Thoracic aorta (tissue), 2 donors: ENCODE results near the gene ZNF609. TPM values are rescaled to one million over a fixed set of nuclear protein-coding genes. Genes with fewer than 3 reads are reported as not detected.

Experiments used
- ATAC-seq: fragments of 150-250 bp; one replicate; pipeline ENCODE4 v1.8.0; 2017; ENCODE audit warnings: low read depth; ENCODE audit not compliant: insufficient number of reproducible peaks, low FRiP score
- DNase-seq: peaks from one replicate; pipeline ENCODE4 v3.0.0-alpha.2; 2020; ENCODE audit warnings: low spot score
- H3K27ac ChIP-seq, 2 donors: fragments of 200-600 bp; sonication (generic); 1 replicate in 1 of 2; 2 replicates in 1 of 2; pipeline ENCODE4 v1.5.1; 2016; ENCODE audit warnings: mild to moderate bottlenecking in 2 of 2, moderate library complexity in 2 of 2
- H3K27me3 ChIP-seq: fragments of 200-600 bp; sonication (generic); replicated peaks from 2 replicates; pipeline ENCODE4 v1.6.0; 2016; ENCODE audit warnings: mild to moderate bottlenecking; ENCODE audit not compliant: insufficient read depth
- H3K36me3 ChIP-seq: fragments of 200-600 bp; sonication (generic); one replicate; pipeline ENCODE4 v1.5.1; 2016
- H3K4me1 ChIP-seq, 2 donors: fragments of 200-600 bp; sonication (generic); 1 replicate in 1 of 2; 2 replicates in 1 of 2; pipeline versions ENCODE4 v1.5.1 to v1.6.0; 2016; ENCODE audit warnings: low read depth in 2 of 2, mild to moderate bottlenecking in 1 of 2; ENCODE audit not compliant: control insufficient read depth in 1 of 2
- H3K4me3 ChIP-seq: fragments of 200-600 bp; sonication (generic); 2 replicates; pipeline ENCODE4 v1.5.1; 2016; ENCODE audit warnings: mild to moderate bottlenecking
- H3K9me3 ChIP-seq: fragments of 200-600 bp; sonication (generic); 2 replicates; pipeline ENCODE4 v1.5.1; 2016
- total RNA-seq, 2 donors: library from RNA; depleted of rRNA; stranded (reverse); fragments of >200 nt; gene quantifications; one replicate each; pipeline versions ENCODE4 v1.1.0 to v1.2.3, GENCODE V29; 2016
- TF ChIP-seq, protein P1 (sequence below): fragments of 200-600 bp; sonication (generic); IDR thresholded peaks from one replicate; pipeline ENCODE4 v1.5.1; 2019; ENCODE audit warnings: antibody characterized with exemption

The ZNF609 gene
- total RNA-seq, 2 donors from 2014 or later, result 25.2 to 38.8 TPM

GRCh38 chr15:64528871-64529270 is 68.5 kb downstream of the ZNF609 start:
- Histone ChIP-seq H3K4me3 (no peak overlapping the region), H3K4me1 (no peaks in the 10 kb centered on the region), H3K27me3 (no peaks in the 10 kb centered on the region), H3K9me3 (no peaks in the 10 kb centered on the region), H3K27ac (no peak overlapping the region), H3K36me3 (no peaks in the 10 kb centered on the region)
- DNase-seq (no peak), ATAC-seq (no peak)
- TF ChIP-seq, protein P1, sequence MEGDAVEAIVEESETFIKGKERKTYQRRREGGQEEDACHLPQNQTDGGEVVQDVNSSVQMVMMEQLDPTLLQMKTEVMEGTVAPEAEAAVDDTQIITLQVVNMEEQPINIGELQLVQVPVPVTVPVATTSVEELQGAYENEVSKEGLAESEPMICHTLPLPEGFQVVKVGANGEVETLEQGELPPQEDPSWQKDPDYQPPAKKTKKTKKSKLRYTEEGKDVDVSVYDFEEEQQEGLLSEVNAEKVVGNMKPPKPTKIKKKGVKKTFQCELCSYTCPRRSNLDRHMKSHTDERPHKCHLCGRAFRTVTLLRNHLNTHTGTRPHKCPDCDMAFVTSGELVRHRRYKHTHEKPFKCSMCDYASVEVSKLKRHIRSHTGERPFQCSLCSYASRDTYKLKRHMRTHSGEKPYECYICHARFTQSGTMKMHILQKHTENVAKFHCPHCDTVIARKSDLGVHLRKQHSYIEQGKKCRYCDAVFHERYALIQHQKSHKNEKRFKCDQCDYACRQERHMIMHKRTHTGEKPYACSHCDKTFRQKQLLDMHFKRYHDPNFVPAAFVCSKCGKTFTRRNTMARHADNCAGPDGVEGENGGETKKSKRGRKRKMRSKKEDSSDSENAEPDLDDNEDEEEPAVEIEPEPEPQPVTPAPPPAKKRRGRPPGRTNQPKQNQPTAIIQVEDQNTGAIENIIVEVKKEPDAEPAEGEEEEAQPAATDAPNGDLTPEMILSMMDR, result no peak

- no peaks in the 10 kb centered on the region for H3K36me3 ChIP-seq
- TF ChIP-seq, protein P1, result no peak
- H3K4me3 ChIP-seq, result no peak overlapping the region
- peaks cover 2% of the 10 kb centered on the region in 2 donors for H3K4me1 ChIP-seq
- no peak overlapping the region for H3K27ac ChIP-seq
- ATAC-seq (no peak), DNase-seq (no peak)
- H3K9me3 ChIP-seq, result no peaks in the 10 kb centered on the region
- H3K27me3 ChIP-seq, result no peaks in the 10 kb centered on the region
Measured at GRCh38 chr15:64530472-64530871, 70.1 kb downstream of the ZNF609 start.

DNA sequence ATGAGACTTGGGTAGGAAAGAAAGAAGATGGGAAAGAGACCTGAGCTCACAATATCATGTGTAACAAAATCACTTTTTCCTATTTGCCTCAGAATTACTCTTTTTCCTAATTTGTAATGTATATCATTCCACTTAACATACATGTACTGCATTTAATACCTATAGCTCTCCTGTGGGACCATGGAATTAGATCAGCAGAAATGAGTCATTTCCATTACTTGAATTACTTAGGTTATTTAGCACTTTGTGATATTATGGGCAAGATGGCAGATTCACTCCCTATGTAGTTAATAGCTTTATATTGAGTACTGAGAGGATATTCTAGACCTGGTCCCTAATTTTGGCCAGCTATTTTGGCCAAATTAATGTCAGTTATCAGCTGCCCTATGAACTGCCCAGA is 70.5 kb downstream of the ZNF609 start:
- Histone ChIP-seq H3K4me1 (peaks cover 5 to 7% of the 10 kb centered on the region in 2 donors), H3K9me3 (no peaks in the 10 kb centered on the region), H3K27me3 (no peaks in the 10 kb centered on the region), H3K4me3 (no peak overlapping the region), H3K36me3 (no peaks in the 10 kb centered on the region), H3K27ac (no peak overlapping the region)
- ATAC-seq (no peak), DNase-seq (no peak)
- TF ChIP-seq, protein P1, result no peak

GRCh38 chr15:64532521-64533315 is 72.3 kb downstream of the ZNF609 start:
- ATAC-seq, result no peak
- DNase-seq, result no peak
- TF ChIP-seq, protein P1, result no peak

GRCh38 chr15:64535460-64536243 is 75.3 kb downstream of the ZNF609 start:
- DNase-seq, result no peak
- H3K36me3 ChIP-seq, result no peaks in the 10 kb centered on the region
- H3K9me3 ChIP-seq, result no peaks in the 10 kb centered on the region
- no peak overlapping the region for H3K4me3 ChIP-seq
- no peak overlapping the region for H3K27ac ChIP-seq
- TF ChIP-seq, protein P1, result no peak
- H3K4me1 ChIP-seq, result peaks cover 5 to 9% of the 10 kb centered on the region in 2 donors
- ATAC-seq, result no peak
- no peaks in the 10 kb centered on the region for H3K27me3 ChIP-seq

More at GRCh38 chr15:64532521-64533315, 72.3 kb downstream of the ZNF609 start:
- no peaks in the 10 kb centered on the region for H3K36me3 ChIP-seq
- H3K4me1 ChIP-seq, result peaks cover 5 to 9% of the 10 kb centered on the region in 2 donors
- H3K4me3 ChIP-seq, result no peak overlapping the region
- H3K27me3 ChIP-seq, result no peaks in the 10 kb centered on the region
- H3K27ac ChIP-seq, result no peak overlapping the region
- H3K9me3 ChIP-seq, result no peaks in the 10 kb centered on the region
